Tibial nerve (tissue), 4 donors: ENCODE data around the gene FAM25A.

Source experiments
- CTCF ChIP-seq, 5 experiments: fragments of 200-600 bp in 3 of 5; fragments of 450-650 bp in 2 of 5; sonication (generic) in 3 of 5; IDR thresholded peaks; one replicate each; pipeline ENCODE4 v1.5.1; 2016 to 2019; ENCODE audit warnings: antibody characterized with exemption in 5 of 5, mild to moderate bottlenecking in 3 of 5, moderate library complexity in 2 of 5
- EP300 ChIP-seq, 2 donors: sonication (generic); formaldehyde crosslinking; IDR thresholded peaks; one replicate each; pipeline ENCODE4 v1.6.1; 2017; ENCODE audit warnings: antibody characterized with exemption in 2 of 2, mild to moderate bottlenecking in 1 of 2
- POLR2A ChIP-seq, 2 donors: fragments of 450-650 bp; IDR thresholded peaks; one replicate each; pipeline ENCODE4 v1.6.1; 2017; ENCODE audit warnings: antibody characterized with exemption in 2 of 2, mild to moderate bottlenecking in 2 of 2, moderate library complexity in 2 of 2

- TF ChIP-seq CTCF (IDR thresholded peaks at IDR 0.05) (no peak), POLR2A (IDR thresholded peaks at IDR 0.05) (no peak), EP300 (IDR thresholded peaks at IDR 0.05) (no peak)
Measured at GRCh38 chr10:87072449-87072848, 52.4 kb downstream of the FAM25A start.
